Gastroesophageal sphincter (tissue), 4 donors: ENCODE data around the gene WDR81. TPM values are rescaled to one million over a fixed set of nuclear protein-coding genes. Genes with fewer than 3 reads are reported as not detected.

Source experiments
- ATAC-seq: fragments of 150-250 bp; one replicate; pipeline ENCODE4 v1.9.1; 2016; ENCODE audit warnings: mild to moderate bottlenecking, moderate library complexity
- H3K27ac ChIP-seq, 4 donors: fragments of 200-600 bp; sonication (generic) in 3 of 4; 1 replicate in 3 of 4; 2 replicates in 1 of 4; pipeline ENCODE4 v1.5.1; 2016 to 2019
- H3K27me3 ChIP-seq: fragments of 200-600 bp; sonication (generic); one replicate; pipeline ENCODE4 v1.5.1; 2019
- H3K36me3 ChIP-seq, 2 donors: fragments of 200-600 bp; sonication (generic); one replicate each; pipeline ENCODE4 v1.5.1; 2019; ENCODE audit warnings: control low read depth in 1 of 2
- H3K4me1 ChIP-seq, 3 donors: fragments of 200-600 bp; sonication (generic); 1 replicate in 2 of 3; 2 replicates in 1 of 3; pipeline ENCODE4 v1.5.1; 2016 to 2019; ENCODE audit warnings: control low read depth in 2 of 3
- H3K4me3 ChIP-seq, 2 donors: fragments of 200-600 bp; sonication (generic); one replicate each; pipeline ENCODE4 v1.5.1; 2019; ENCODE audit warnings: mild to moderate bottlenecking in 1 of 2, moderate library complexity in 1 of 2
- H3K9me3 ChIP-seq, 3 donors: fragments of 200-600 bp; sonication (generic); one replicate each; pipeline ENCODE4 v1.5.1; 2017 to 2019; ENCODE audit warnings: control low read depth in 2 of 3
- EP300 ChIP-seq: sonication (generic); formaldehyde crosslinking; IDR thresholded peaks from one replicate; pipeline ENCODE4 v1.6.1; 2017; ENCODE audit warnings: antibody characterized with exemption, mild to moderate bottlenecking
- POLR2A ChIP-seq, 2 donors: fragments of 450-650 bp; IDR thresholded peaks; one replicate each; pipeline ENCODE4 v1.6.1; 2017; ENCODE audit warnings: antibody characterized with exemption in 2 of 2, mild to moderate bottlenecking in 2 of 2, moderate library complexity in 1 of 2
- POLR2AphosphoS5 ChIP-seq: sonication (generic); formaldehyde crosslinking; IDR thresholded peaks from one replicate; pipeline ENCODE4 v1.6.1; 2017; ENCODE audit warnings: antibody characterized with exemption
- WGBS, 2 donors: methylation state at CpG; one replicate each; pipeline ENCODE4 v1.1.5; 2018; ENCODE audit warnings: low coverage in 1 of 2; 5-methylcytosine and 5-hydroxymethylcytosine counted together
- total RNA-seq, 4 donors: library from RNA; depleted of rRNA; stranded (reverse); fragments of >200 nt; gene quantifications; one replicate each; pipeline ENCODE4 v1.1.0, GENCODE V29; 2016
- TF ChIP-seq, protein P1 (sequence below), 4 experiments: fragments of 200-600 bp in 2 of 4; fragments of 450-650 bp in 2 of 4; sonication (generic) in 1 of 4; IDR thresholded peaks; one replicate each; pipeline ENCODE4 v1.5.1; 2017 to 2019; ENCODE audit warnings: antibody characterized with exemption in 4 of 4, mild to moderate bottlenecking in 2 of 4, moderate library complexity in 2 of 4

Gene WDR81
- total RNA-seq, 4 donors from 2014 or later: 21.8 to 44.1 (median 32.2) TPM

DNA sequence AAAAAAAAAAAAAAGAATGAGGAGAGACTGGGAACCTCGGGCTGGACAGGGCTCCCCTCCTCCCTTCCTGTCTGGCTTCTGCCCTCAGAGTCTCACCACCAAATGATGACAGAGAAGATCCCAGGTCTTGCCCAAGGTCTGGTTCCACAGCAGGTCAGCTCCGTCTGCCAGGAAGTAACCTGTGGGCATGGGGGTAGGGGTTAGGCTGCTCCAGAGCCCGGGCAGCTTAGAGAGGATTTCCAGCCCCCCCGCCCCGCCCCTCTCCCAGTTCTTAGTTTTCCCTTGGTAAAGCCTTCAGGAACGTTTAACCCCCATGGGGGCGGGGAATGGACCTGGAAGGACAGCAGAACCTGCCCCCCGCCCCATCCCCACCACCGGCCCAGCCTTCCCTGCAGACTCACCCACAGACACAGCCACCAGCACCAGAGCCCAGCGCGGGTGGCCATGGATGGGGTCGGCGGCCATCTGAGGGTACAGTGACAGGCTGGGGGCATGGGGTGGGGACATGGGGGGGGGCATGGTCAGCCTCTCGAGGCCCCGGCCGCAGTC, 15.0 kb upstream of the WDR81 start:
- H3K27ac ChIP-seq: peak overlapping the region; percentile 54 to 88 (median 86)
- ATAC-seq: peak; percentile 9
- no peaks in the 10 kb centered on the region for H3K9me3 ChIP-seq
- H3K4me1 ChIP-seq: peaks cover 2 to 55% (median 35%) of the 10 kb centered on the region in 3 donors
- H3K4me3 ChIP-seq: peak overlapping the region; percentile 83 to 90
- no peak for TF ChIP-seq POLR2A (IDR thresholded peaks at IDR 0.05)
- TF ChIP-seq, protein P1, sequence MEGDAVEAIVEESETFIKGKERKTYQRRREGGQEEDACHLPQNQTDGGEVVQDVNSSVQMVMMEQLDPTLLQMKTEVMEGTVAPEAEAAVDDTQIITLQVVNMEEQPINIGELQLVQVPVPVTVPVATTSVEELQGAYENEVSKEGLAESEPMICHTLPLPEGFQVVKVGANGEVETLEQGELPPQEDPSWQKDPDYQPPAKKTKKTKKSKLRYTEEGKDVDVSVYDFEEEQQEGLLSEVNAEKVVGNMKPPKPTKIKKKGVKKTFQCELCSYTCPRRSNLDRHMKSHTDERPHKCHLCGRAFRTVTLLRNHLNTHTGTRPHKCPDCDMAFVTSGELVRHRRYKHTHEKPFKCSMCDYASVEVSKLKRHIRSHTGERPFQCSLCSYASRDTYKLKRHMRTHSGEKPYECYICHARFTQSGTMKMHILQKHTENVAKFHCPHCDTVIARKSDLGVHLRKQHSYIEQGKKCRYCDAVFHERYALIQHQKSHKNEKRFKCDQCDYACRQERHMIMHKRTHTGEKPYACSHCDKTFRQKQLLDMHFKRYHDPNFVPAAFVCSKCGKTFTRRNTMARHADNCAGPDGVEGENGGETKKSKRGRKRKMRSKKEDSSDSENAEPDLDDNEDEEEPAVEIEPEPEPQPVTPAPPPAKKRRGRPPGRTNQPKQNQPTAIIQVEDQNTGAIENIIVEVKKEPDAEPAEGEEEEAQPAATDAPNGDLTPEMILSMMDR (IDR thresholded peaks at IDR 0.05): no peak
- TF ChIP-seq EP300: no peak
- no peak for TF ChIP-seq POLR2AphosphoS5
- 0% methylated on average over 5 of the region's 16 CpGs; no CpG with 5 or more reads in 1 of the 2 donors for WGBS, 2 donors
- H3K36me3 ChIP-seq: peaks cover 0 to 36% of the 10 kb centered on the region in 2 donors
- no peaks in the 10 kb centered on the region for H3K27me3 ChIP-seq

DNA sequence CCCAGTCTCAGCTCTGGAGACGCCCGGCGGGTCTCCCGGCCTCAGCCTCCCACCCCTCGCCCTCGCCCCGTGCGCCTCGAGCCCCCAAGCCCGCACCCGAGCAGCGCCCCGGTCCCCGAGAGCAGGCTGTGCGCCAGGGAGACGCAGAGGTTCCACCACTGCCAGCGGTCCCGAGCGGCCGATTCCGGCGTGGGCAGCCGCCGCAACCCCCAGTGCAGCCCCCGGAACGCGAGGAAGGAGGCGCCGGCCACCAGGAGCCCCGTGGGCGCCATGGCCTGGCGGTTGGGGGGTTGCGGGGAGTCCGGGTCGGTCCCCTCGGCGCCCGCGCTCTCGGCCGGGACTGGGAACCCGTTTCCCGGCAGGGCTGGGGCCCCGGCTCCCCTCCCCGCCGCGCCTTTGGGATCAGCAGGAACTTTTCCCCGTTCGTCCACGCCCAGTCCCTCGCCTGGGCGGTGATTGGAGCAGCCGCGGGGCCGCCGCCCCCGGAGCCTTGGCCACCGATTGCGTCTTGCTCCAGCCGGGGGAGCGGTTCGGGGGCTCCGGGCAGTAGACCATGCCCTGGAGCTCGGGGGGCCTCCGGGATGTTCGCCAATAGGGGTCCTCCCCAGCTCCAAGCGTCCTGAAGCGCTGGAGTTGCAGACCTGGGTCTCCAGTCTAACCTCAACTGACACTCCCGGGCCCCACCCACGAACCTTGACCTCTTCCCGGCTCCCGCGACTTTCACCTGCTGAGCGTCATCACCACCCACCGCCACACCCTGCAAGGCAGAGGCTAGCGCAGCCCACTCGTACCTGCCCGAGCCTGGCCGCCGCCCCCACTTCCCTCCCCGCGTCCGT, 14.3 kb upstream of the WDR81 start, which contains the start of gene TLCD2:
TLCD2 (minus strand) TSS at position 407 of the 836 bp plus-strand sequence; CDS start at position 272, 135 bp downstream.
- Histone ChIP-seq H3K27ac (peak within 1 kb of the TSS; percentile 54 to 88 (median 86)), H3K27me3 (no peaks in the 10 kb centered on the region), H3K4me3 (peak within 1 kb of the TSS; percentile 83 to 90), H3K9me3 (no peaks in the 10 kb centered on the region), H3K4me1 (peaks cover 2 to 59% (median 35%) of the 10 kb centered on the region in 3 donors), H3K36me3 (peaks cover 0 to 36% of the 10 kb centered on the region in 2 donors)
- WGBS, 2 donors: 11% methylated on average over 13 of the region's 83 CpGs; no CpG with 5 or more reads in 1 of the 2 donors
- ATAC-seq: peak; percentile 50
- peak; percentile 66 for TF ChIP-seq POLR2AphosphoS5
- no peak for TF ChIP-seq EP300
- peak; percentile 46 to 70 for TF ChIP-seq POLR2A (IDR thresholded peaks at IDR 0.05)
- TF ChIP-seq, protein P1 (IDR thresholded peaks at IDR 0.05): peak in 1 of 4 experiments; percentile 21

DNA sequence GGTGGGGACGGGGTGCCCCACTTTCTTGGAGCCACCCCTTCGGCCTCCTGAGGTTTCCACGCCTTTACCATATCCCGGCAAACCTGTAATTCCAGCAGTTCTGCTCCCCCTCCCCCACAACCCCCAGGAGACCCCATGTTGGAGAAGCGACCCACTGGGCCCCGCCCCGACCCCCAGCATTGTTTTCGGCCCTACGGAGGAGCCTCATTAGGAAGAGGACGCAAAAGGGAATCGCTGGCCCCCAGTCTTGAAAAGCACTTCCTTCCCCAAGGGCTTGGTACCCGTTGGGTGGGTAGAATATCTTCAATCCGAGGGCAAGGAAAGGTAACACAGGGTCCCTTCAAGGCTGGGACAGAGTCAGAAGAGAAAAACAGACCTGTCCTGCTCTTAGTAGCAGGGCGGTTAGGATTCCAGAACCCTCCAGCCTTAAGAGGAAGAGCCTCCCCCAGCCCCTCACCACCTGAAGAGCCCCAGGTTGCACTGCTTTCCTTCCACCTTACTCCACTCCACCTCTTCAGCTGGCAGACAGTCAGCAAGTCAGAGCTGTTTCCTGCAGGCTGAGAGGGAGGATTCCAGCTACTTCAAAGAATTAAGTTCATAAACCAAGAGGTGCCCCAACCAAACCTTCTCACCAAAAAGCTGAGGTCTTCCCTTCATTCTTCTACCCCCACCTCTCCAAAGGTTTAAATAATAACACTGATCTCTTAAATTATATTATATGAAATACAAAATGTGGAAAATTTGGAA, 13.5 kb upstream of the WDR81 start:
- peaks cover 2 to 60% (median 35%) of the 10 kb centered on the region in 3 donors for H3K4me1 ChIP-seq
- peaks cover 0 to 36% of the 10 kb centered on the region in 2 donors for H3K36me3 ChIP-seq
- no peaks in the 10 kb centered on the region for H3K9me3 ChIP-seq
- H3K27ac ChIP-seq: peak overlapping the region; percentile 54 to 88 (median 86)
- H3K4me3 ChIP-seq: peak overlapping the region; percentile 83 to 90
- no peak for TF ChIP-seq POLR2AphosphoS5
- TF ChIP-seq EP300: no peak
- TF ChIP-seq, protein P1 (IDR thresholded peaks at IDR 0.05): no peak
- no peak for TF ChIP-seq POLR2A (IDR thresholded peaks at IDR 0.05)
- 40% methylated on average over 1 of the region's 14 CpGs; no CpG with 5 or more reads in 1 of the 2 donors for WGBS, 2 donors
- ATAC-seq: no peak
- no peaks in the 10 kb centered on the region for H3K27me3 ChIP-seq

DNA sequence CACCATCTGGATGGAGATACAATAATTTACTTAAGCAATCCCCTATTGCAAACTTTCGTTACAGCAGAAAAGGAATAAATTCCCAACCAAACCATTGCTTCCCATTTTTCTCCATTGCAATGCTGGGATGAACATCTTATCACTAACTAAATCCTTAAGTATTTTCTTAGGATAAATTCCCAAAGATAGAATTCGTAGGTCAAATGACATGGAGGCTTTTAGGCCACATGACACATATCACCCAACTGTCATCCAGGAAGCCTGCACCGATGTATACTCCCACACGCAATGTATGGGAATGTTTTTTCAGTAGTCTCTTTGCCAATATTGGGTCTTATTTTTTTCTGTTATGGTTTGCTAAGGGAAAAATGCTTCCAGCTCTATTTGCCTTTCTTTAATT, 12.7 kb upstream of the WDR81 start:
- no peak for ATAC-seq
- H3K9me3 ChIP-seq: no peaks in the 10 kb centered on the region
- no peaks in the 10 kb centered on the region for H3K27me3 ChIP-seq
- WGBS, 2 donors: 59 to 60% methylated on average over 4 of the region's 4 CpGs
- TF ChIP-seq POLR2A (IDR thresholded peaks at IDR 0.05) (no peak), POLR2AphosphoS5 (peak; percentile 21)
- peak overlapping the region in 2 of 4 donors; percentile 97 to 100 for H3K27ac ChIP-seq
- H3K4me3 ChIP-seq: no peak overlapping the region
- peaks cover 0 to 36% of the 10 kb centered on the region in 2 donors for H3K36me3 ChIP-seq
- H3K4me1 ChIP-seq: peaks cover 2 to 60% (median 35%) of the 10 kb centered on the region in 3 donors

DNA sequence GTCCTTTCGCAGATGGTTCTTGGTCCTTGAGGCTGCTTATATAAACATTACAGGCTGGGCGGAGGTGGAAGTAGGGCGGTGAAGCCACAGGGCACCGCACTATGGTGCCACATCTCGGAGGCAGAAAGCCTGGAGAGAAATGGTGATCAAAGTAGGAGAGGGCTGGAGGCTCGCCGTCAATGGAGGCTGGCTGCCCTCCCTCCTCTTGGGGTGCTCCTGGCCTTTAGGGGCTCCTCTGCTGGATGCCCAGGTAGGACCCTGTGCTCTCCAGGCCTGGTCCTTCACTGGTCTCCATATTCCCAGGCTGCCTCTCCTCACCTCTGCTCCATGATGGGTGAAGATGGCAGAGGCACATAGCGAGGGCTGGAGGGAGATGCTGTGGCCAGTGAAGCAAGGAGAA, 12.2 kb upstream of the WDR81 start:
- Histone ChIP-seq H3K9me3 (no peaks in the 10 kb centered on the region), H3K4me3 (no peak overlapping the region), H3K27me3 (no peaks in the 10 kb centered on the region), H3K4me1 (peaks cover 2 to 63% (median 35%) of the 10 kb centered on the region in 3 donors), H3K27ac (peak overlapping the region in 3 of 4 donors; percentile 97 to 100 (median 99)), H3K36me3 (peaks cover 0 to 31% of the 10 kb centered on the region in 2 donors)
- no peak for TF ChIP-seq POLR2AphosphoS5
- no peak for ATAC-seq
- WGBS, 2 donors: 77% methylated on average over 8 of the region's 8 CpGs; no CpG with 5 or more reads in 1 of the 2 donors
